ENCODE results near the gene MORC1. TPM values are rescaled to one million over a fixed set of nuclear protein-coding genes. Genes with fewer than 3 reads are reported as not detected.

Gene MORC1
- total RNA-seq, 4 donors from 2014 or later, result not detected

GRCh38 chr3:108931035-108931434 lies 186.9 kb downstream of the MORC1 start:
- H3K4me3 ChIP-seq, result no peak overlapping the region
- in situ Hi-C loops (cut with MboI; ENCODE audit: low sequenced_read_pairs in 4 of 4), result no loop called here
- H3K4me1 ChIP-seq, result no peaks in the 10 kb centered on the region
- H3K36me3 ChIP-seq, result no peaks in the 10 kb centered on the region
- no peak for TF ChIP-seq CTCF (IDR thresholded peaks at IDR 0.05 in 4 of 5, conservative IDR thresholded peaks at IDR 0.05 in 1 of 5)
- TF ChIP-seq POLR2A (IDR thresholded peaks at IDR 0.05), result no peak
- H3K9me3 ChIP-seq, result no peaks in the 10 kb centered on the region
- DNase-seq, result no peak
- no peak for ATAC-seq
- intact Hi-C loops (cut with DNase I; ENCODE audit: low total_unique reads), result no loop called here
- no peaks in the 10 kb centered on the region for H3K27me3 ChIP-seq
- no peak overlapping the region for H3K27ac ChIP-seq

GRCh38 chr3:108918866-108919265 lies 199.1 kb downstream of the MORC1 start:
- in situ Hi-C loops (cut with MboI; ENCODE audit: low sequenced_read_pairs in 4 of 4) (loop anchor here (5.0 to 10.0 kb wide), 4 partner anchors 244 to 257 kb away; no protein-coding TSS in a partner anchor), intact Hi-C loops (cut with DNase I; ENCODE audit: low total_unique reads) (no loop called here)
- TF ChIP-seq CTCF (IDR thresholded peaks at IDR 0.05 in 4 of 5, conservative IDR thresholded peaks at IDR 0.05 in 1 of 5) (no peak), POLR2A (IDR thresholded peaks at IDR 0.05) (no peak)
- ATAC-seq (no peak), DNase-seq (no peak)
- Histone ChIP-seq H3K27ac (no peak overlapping the region), H3K36me3 (no peaks in the 10 kb centered on the region), H3K4me1 (no peaks in the 10 kb centered on the region), H3K27me3 (no peaks in the 10 kb centered on the region), H3K9me3 (no peaks in the 10 kb centered on the region), H3K4me3 (no peak overlapping the region)

- in situ Hi-C loops (cut with MboI; ENCODE audit: low sequenced_read_pairs in 4 of 4), result loop anchor here (5.0 to 10.0 kb wide), 4 partner anchors 240 to 253 kb away; no protein-coding TSS in a partner anchor
- peak in 1 of 2 donors; percentile 68 for ATAC-seq
- TF ChIP-seq CTCF (IDR thresholded peaks at IDR 0.05 in 4 of 5, conservative IDR thresholded peaks at IDR 0.05 in 1 of 5) (peak; percentile 48 to 74 (median 60)), POLR2A (IDR thresholded peaks at IDR 0.05) (no peak)
Observed at GRCh38 chr3:108914774-108915641, 202.9 kb downstream of the MORC1 start.

GRCh38 chr3:108909799-108910198 lies 208.1 kb downstream of the MORC1 start:
- H3K36me3 ChIP-seq, result no peaks in the 10 kb centered on the region
- in situ Hi-C loops (cut with MboI; ENCODE audit: low sequenced_read_pairs in 4 of 4), result loop anchor here in 2 of 4 donors (10.0 kb wide), 2 partner anchors 235 to 245 kb away; no protein-coding TSS in a partner anchor
- H3K27ac ChIP-seq, result no peak overlapping the region

More at GRCh38 chr3:108914774-108915641, 202.9 kb downstream of the MORC1 start:
- Histone ChIP-seq H3K4me1 (no peaks in the 10 kb centered on the region), H3K9me3 (no peaks in the 10 kb centered on the region), H3K27me3 (no peaks in the 10 kb centered on the region), H3K27ac (no peak overlapping the region), H3K4me3 (no peak overlapping the region), H3K36me3 (no peaks in the 10 kb centered on the region)
- intact Hi-C loops (cut with DNase I; ENCODE audit: low total_unique reads), result loop anchor here (1.0 kb wide), 1 partner anchor 253 kb away; no protein-coding TSS in a partner anchor
- DNase-seq, result no peak

More at GRCh38 chr3:108909799-108910198, 208.1 kb downstream of the MORC1 start:
- intact Hi-C loops (cut with DNase I; ENCODE audit: low total_unique reads), result no loop called here
- Histone ChIP-seq H3K4me1 (no peaks in the 10 kb centered on the region), H3K27me3 (no peaks in the 10 kb centered on the region), H3K4me3 (no peak overlapping the region), H3K9me3 (no peaks in the 10 kb centered on the region)
- TF ChIP-seq CTCF (IDR thresholded peaks at IDR 0.05 in 4 of 5, conservative IDR thresholded peaks at IDR 0.05 in 1 of 5) (no peak), POLR2A (IDR thresholded peaks at IDR 0.05) (no peak)
- DNase-seq (no peak), ATAC-seq (no peak)

Other genes starting within 250 kb of the MORC1 start
- gene GUCA1C, start 164.3 kb downstream of the MORC1 start, total RNA-seq, result not detected
- not detected for gene C3orf85, start 18.6 kb upstream of the MORC1 start, total RNA-seq
- not detected for gene DPPA2, start 198.4 kb upstream of the MORC1 start, total RNA-seq
- gene DPPA4, start 219.4 kb upstream of the MORC1 start, total RNA-seq, result not detected

All from gastrocnemius medialis (tissue), 4 donors.